Right ventricle myocardium inferior (tissue), 1 donor: ENCODE results near the gene SLC12A3. TPM values are rescaled to one million over a fixed set of nuclear protein-coding genes. Genes with fewer than 3 reads are reported as not detected.

ENCODE experiments used
- ATAC-seq: fragments of 200-7000 bp; cut with Tn5 transposase; one replicate; pipeline ENCODE4 v1.9.1; 2020; ENCODE audit warnings: mild to moderate bottlenecking, moderate library complexity
- DNase-seq: peaks from one replicate; pipeline ENCODE4 v3.0.0; 2021; ENCODE audit errors: missing footprints
- intact Hi-C: fragments of 100-400 bp; cut with DNase I; formaldehyde crosslinking; loops from one replicate; pipeline ENCODE4 v1.11.0; 2022
- microRNA-seq: library from miRNA; unstranded; fragments of <30 nt; microRNA quantifications from one replicate; pipeline ENCODE4 v1.2.0, GENCODE V29; 2020
- total RNA-seq: library from RNA; stranded (reverse); fragmentation: NEBNext Ultra II Directional; extraction: Animal tissue kit (Norgen Biotek cat#: 25700); gene quantifications from one replicate; pipeline ENCODE4 v1.2.1, GENCODE V29; 2021
- donor health status: DM: no; HTN: yes; CAD: no; lungs with severe emphysema.

Gene SLC12A3
- total RNA-seq, 1 donor from 2014 or later = not detected

GRCh38 chr16:56946767-56947603 lies 82.0 kb downstream of the SLC12A3 start:
- intact Hi-C loops = no loop called here
- ATAC-seq = no peak
- no peak for DNase-seq

- DNase-seq = no peak
- ATAC-seq = no peak
- intact Hi-C loops = no loop called here
These were observed 82.6 kb downstream of the SLC12A3 start for GRCh38 chr16:56947604-56947995.

- intact Hi-C loops = no loop called here
- DNase-seq (no peak), ATAC-seq (no peak)
These were observed 83.2 kb downstream of the SLC12A3 start for GRCh38 chr16:56948234-56948633.

GRCh38 chr16:56950051-56950450 lies 85.0 kb downstream of the SLC12A3 start:
- ATAC-seq (no peak), DNase-seq (no peak)
- intact Hi-C loops = no loop called here

- no peak for DNase-seq
- ATAC-seq = no peak
- intact Hi-C loops = no loop called here
These were observed 85.4 kb downstream of the SLC12A3 start for GRCh38 chr16:56950455-56950854.

- DNase-seq (no peak), ATAC-seq (peak; percentile 75)
- intact Hi-C loops = loop anchor here (1.0 kb wide), 1 partner anchor 84 kb away; no protein-coding TSS in a partner anchor
These were observed 86.1 kb downstream of the SLC12A3 start for GRCh38 chr16:56950881-56951771.

- DNase-seq = no peak
- intact Hi-C loops = no loop called here
- ATAC-seq = no peak
These were observed 88.0 kb downstream of the SLC12A3 start for GRCh38 chr16:56953006-56953405.

GRCh38 chr16:56956076-56956475 lies 91.1 kb downstream of the SLC12A3 start:
- no peak for DNase-seq
- intact Hi-C loops = no loop called here
- ATAC-seq = no peak

GRCh38 chr16:56956756-56957155 lies 91.7 kb downstream of the SLC12A3 start:
- intact Hi-C loops = no loop called here
- no peak for ATAC-seq
- no peak for DNase-seq

GRCh38 chr16:56960681-56961281 lies 95.8 kb downstream of the SLC12A3 start:
- intact Hi-C loops = no loop called here
- no peak for DNase-seq
- ATAC-seq = no peak

GRCh38 chr16:56961386-56961785 lies 96.4 kb downstream of the SLC12A3 start:
- DNase-seq = no peak
- no peak for ATAC-seq
- intact Hi-C loops = no loop called here

- peak; percentile 27 for ATAC-seq
- intact Hi-C loops = no loop called here
- DNase-seq = no peak
These were observed 96.9 kb downstream of the SLC12A3 start, which contains the start of gene CETP for GRCh38 chr16:56961851-56962281. CETP (plus strand) TSS chr16:56961950; CDS start chr16:56961980, 30 bp downstream.

- DNase-seq (peak; percentile 96), ATAC-seq (peak; percentile 51)
- intact Hi-C loops = loop anchor here (1.0 kb wide), 1 partner anchor 81 kb away; no protein-coding TSS in a partner anchor
These were observed 99.5 kb downstream of the SLC12A3 start for GRCh38 chr16:56964243-56965148.

Small RNA genes lying within 50 kb of the gene (microRNA-seq; reads per million reads assigned to microRNA genes)
- gene MIR138-2 (1.4 reads per million), gene MIR6863 (not detected)

Other genes with a start within 250 kb of the SLC12A3 start
- 136 TPM for gene MT1E, start 239.4 kb upstream of the SLC12A3 start, total RNA-seq
- 6.7 TPM for gene MT1M, start 232.5 kb upstream of the SLC12A3 start, total RNA-seq
- 2.9 TPM for gene MT1A, start 226.5 kb upstream of the SLC12A3 start, total RNA-seq
- gene MT1B, start 213.3 kb upstream of the SLC12A3 start, total RNA-seq = not detected
- gene MT1F, start 207.2 kb upstream of the SLC12A3 start, total RNA-seq = 2.2 TPM
- gene MT1G, start 197.1 kb upstream of the SLC12A3 start, total RNA-seq = not detected
- gene MT1H, start 195.4 kb upstream of the SLC12A3 start, total RNA-seq = not detected
- gene MT1X, start 182.7 kb upstream of the SLC12A3 start, total RNA-seq = 108 TPM
- 25.7 TPM for gene NUP93, start 135.1 kb upstream of the SLC12A3 start, total RNA-seq
- gene HERPUD1, start 66.9 kb downstream of the SLC12A3 start, total RNA-seq = 114 TPM
- 0.32 TPM for gene CETP, start 96.7 kb downstream of the SLC12A3 start, total RNA-seq
- 8.6 TPM for gene NLRC5, start 124.3 kb downstream of the SLC12A3 start, total RNA-seq
- gene CPNE2, start 227.4 kb downstream of the SLC12A3 start, total RNA-seq = 14.6 TPM